KOPT-K1 (cell line): ENCODE data around the gene MISFA.
A peak's percentile ranks its signal among the peaks of the same experiment; 100 is the strongest.

ENCODE experiments used
- H3K27ac ChIP-seq: fragments of 200-600 bp; sonication (generic); 2 replicates; pipeline ENCODE4 v1.5.1; 2016; ENCODE audit warnings: antibody characterized with exemption, mild to moderate bottlenecking, low read depth, low read length; ENCODE audit not compliant: poor library complexity, severe bottlenecking
- H3K36me3 ChIP-seq: fragments of 200-600 bp; sonication (generic); 2 replicates; pipeline ENCODE4 v1.5.1; 2017; ENCODE audit warnings: antibody characterized with exemption, mild to moderate bottlenecking, low read length, moderate library complexity; ENCODE audit not compliant: insufficient read depth
- H3K9me3 ChIP-seq: fragments of 200-600 bp; sonication (generic); 2 replicates; pipeline ENCODE4 v1.5.1; 2017; ENCODE audit warnings: antibody characterized with exemption, low read length, mild to moderate bottlenecking; ENCODE audit not compliant: insufficient read depth, poor library complexity, severe bottlenecking

The MISFA gene

GRCh38 chr11:18650353-18650752 is 50.8 kb downstream of the MISFA start:
- Histone ChIP-seq H3K9me3 (no peaks in the 10 kb centered on the region), H3K27ac (peak overlapping the region; percentile 44), H3K36me3 (no peaks in the 10 kb centered on the region)

- no peaks in the 10 kb centered on the region for H3K9me3 ChIP-seq
- peak overlapping the region; percentile 44 for H3K27ac ChIP-seq
- no peaks in the 10 kb centered on the region for H3K36me3 ChIP-seq
Observed at GRCh38 chr11:18650859-18651557, 51.4 kb downstream of the MISFA start.
